Activated T-cell treated with anti-CD3 and anti-CD28 coated beads for 24 hours (primary cell): ENCODE results near the gene ANKS1A.
"Not testable (repeated sequence)": the region's sequence is repeated elsewhere in the genome, so short reads cannot be mapped to it uniquely, and the experiment has no call there.

Experiments
- DNase-seq: peaks from one replicate; pipeline ENCODE4 v3.0.0-alpha.2; 2020; ENCODE audit warnings: low read depth

ANKS1A gene

GRCh38 chr6:34917626-34918285 is 28.7 kb downstream of the ANKS1A start:
- DNase-seq = no peak

GRCh38 chr6:34919651-34920050 is 30.6 kb downstream of the ANKS1A start:
- no peak for DNase-seq

- DNase-seq = no peak
These were observed 31.0 kb downstream of the ANKS1A start for GRCh38 chr6:34920097-34920496.

- no peak for DNase-seq
These were observed 33.2 kb downstream of the ANKS1A start for GRCh38 chr6:34922177-34922663.

GRCh38 chr6:34924831-34925625 is 36.0 kb downstream of the ANKS1A start:
- DNase-seq = no peak

- no peak for DNase-seq
These were observed 37.6 kb downstream of the ANKS1A start for GRCh38 chr6:34926655-34927054.

- no peak for DNase-seq
These were observed 39.2 kb downstream of the ANKS1A start for GRCh38 chr6:34928220-34928619.

GRCh38 chr6:34928695-34929094 is 39.6 kb downstream of the ANKS1A start:
- DNase-seq = no peak

GRCh38 chr6:34929241-34929978 is 40.4 kb downstream of the ANKS1A start:
- no peak for DNase-seq

GRCh38 chr6:34930221-34930620 is 41.2 kb downstream of the ANKS1A start:
- DNase-seq = no peak

- not testable (repeated sequence) for DNase-seq
These were observed 43.1 kb downstream of the ANKS1A start for GRCh38 chr6:34932202-34932601.

- DNase-seq = no peak
These were observed 45.5 kb downstream of the ANKS1A start for GRCh38 chr6:34934516-34934915.

- DNase-seq = no peak
These were observed 49.2 kb downstream of the ANKS1A start for GRCh38 chr6:34938268-34938667.

GRCh38 chr6:34940030-34940434 is 51.0 kb downstream of the ANKS1A start:
- DNase-seq = no peak

- no peak for DNase-seq
These were observed 52.4 kb downstream of the ANKS1A start for GRCh38 chr6:34941421-34941820.

- no peak for DNase-seq
These were observed 56.3 kb downstream of the ANKS1A start for GRCh38 chr6:34945317-34945716.

- no peak for DNase-seq
These were observed 58.5 kb downstream of the ANKS1A start for GRCh38 chr6:34947561-34947960.

GRCh38 chr6:34949636-34950035 is 60.6 kb downstream of the ANKS1A start:
- DNase-seq = no peak

GRCh38 chr6:34950849-34951248 is 61.8 kb downstream of the ANKS1A start:
- no peak for DNase-seq

- DNase-seq = no peak
These were observed 62.7 kb downstream of the ANKS1A start for GRCh38 chr6:34951731-34952130.

- no peak for DNase-seq
These were observed 64.3 kb downstream of the ANKS1A start for GRCh38 chr6:34953061-34954025.

- DNase-seq = no peak
These were observed 66.4 kb downstream of the ANKS1A start for GRCh38 chr6:34955442-34955841.
